ENCODE data around the gene PIK3C2B. TPM values are rescaled to one million over a fixed set of nuclear protein-coding genes. Genes with fewer than 3 reads are reported as not detected.

The PIK3C2B gene
- total RNA-seq, 1 donor from 2014 or later = 62.2 TPM

GRCh38 chr1:204511366-204511765 lies 16.8 kb upstream of the PIK3C2B start:
- Mint-ChIP-seq H3K27ac (no peak overlapping the region), H3K9me3 (ENCODE audit: low read depth) (no peaks in the 10 kb centered on the region), H3K4me3 (ENCODE audit: low read depth) (no peak overlapping the region), H3K36me3 (ENCODE audit: insufficient read depth) (peaks cover under 1% of the 10 kb centered on the region), H3K27me3 (no peaks in the 10 kb centered on the region), H3K4me1 (ENCODE audit: low read depth) (peaks cover 2% of the 10 kb centered on the region)
- no peak for DNase-seq (ENCODE audit: low spot score, unreplicated experiment)
- TF ChIP-seq CTCF (IDR thresholded peaks at IDR 0.05; ENCODE audit: unreplicated experiment) = no peak

DNA sequence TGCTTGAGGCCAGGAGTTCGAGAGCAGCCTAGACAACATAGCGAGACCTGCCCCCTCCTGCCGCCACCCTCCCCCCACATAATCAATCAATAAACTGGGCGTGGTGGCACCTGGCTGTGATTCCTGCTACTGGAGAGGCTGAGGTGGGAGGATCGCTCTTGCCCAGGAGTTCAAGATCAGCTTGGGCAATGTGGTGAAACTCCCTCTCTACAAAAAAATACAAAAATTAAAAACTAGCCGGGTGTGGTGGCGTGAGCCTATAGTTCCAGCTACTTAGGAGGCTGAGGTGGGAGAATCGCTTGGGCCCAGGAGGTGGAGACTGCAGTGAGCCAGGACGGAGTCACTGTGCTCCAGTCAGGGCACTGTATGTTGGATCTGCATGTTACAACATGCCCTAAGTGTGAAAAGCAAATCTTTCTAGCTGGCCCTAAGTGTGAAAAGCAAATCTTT lies 14.6 kb upstream of the PIK3C2B start:
- Mint-ChIP-seq H3K9me3 (ENCODE audit: low read depth) (no peaks in the 10 kb centered on the region), H3K27ac (no peak overlapping the region), H3K4me1 (ENCODE audit: low read depth) (peaks cover 4% of the 10 kb centered on the region), H3K4me3 (ENCODE audit: low read depth) (no peak overlapping the region), H3K27me3 (no peaks in the 10 kb centered on the region), H3K36me3 (ENCODE audit: insufficient read depth) (peaks cover 2% of the 10 kb centered on the region)
- TF ChIP-seq CTCF (IDR thresholded peaks at IDR 0.05; ENCODE audit: unreplicated experiment) = no peak
- no peak for DNase-seq (ENCODE audit: low spot score, unreplicated experiment)

- TF ChIP-seq CTCF (IDR thresholded peaks at IDR 0.05; ENCODE audit: unreplicated experiment) = no peak
- DNase-seq (ENCODE audit: low spot score, unreplicated experiment) = no peak
- Mint-ChIP-seq H3K4me1 (ENCODE audit: low read depth) (peaks cover 16% of the 10 kb centered on the region), H3K27ac (peak overlapping the region; percentile 100), H3K27me3 (no peaks in the 10 kb centered on the region), H3K9me3 (ENCODE audit: low read depth) (no peaks in the 10 kb centered on the region), H3K4me3 (ENCODE audit: low read depth) (peak overlapping the region; percentile 94), H3K36me3 (ENCODE audit: insufficient read depth) (peaks cover 2% of the 10 kb centered on the region)
Measured at GRCh38 chr1:204507317-204508105, 12.9 kb upstream of the PIK3C2B start.

GRCh38 chr1:204506969-204507316 lies 12.3 kb upstream of the PIK3C2B start:
- Mint-ChIP-seq H3K36me3 (ENCODE audit: insufficient read depth) (peaks cover 2% of the 10 kb centered on the region), H3K9me3 (ENCODE audit: low read depth) (no peaks in the 10 kb centered on the region), H3K4me1 (ENCODE audit: low read depth) (peaks cover 16% of the 10 kb centered on the region), H3K27me3 (no peaks in the 10 kb centered on the region), H3K4me3 (ENCODE audit: low read depth) (peak overlapping the region; percentile 94), H3K27ac (peak overlapping the region; percentile 100)
- no peak for TF ChIP-seq CTCF (IDR thresholded peaks at IDR 0.05; ENCODE audit: unreplicated experiment)
- DNase-seq (ENCODE audit: low spot score, unreplicated experiment) = peak; percentile 85

- Mint-ChIP-seq H3K27ac (peak overlapping the region; percentile 100), H3K4me1 (ENCODE audit: low read depth) (peaks cover 16% of the 10 kb centered on the region), H3K9me3 (ENCODE audit: low read depth) (no peaks in the 10 kb centered on the region), H3K27me3 (no peaks in the 10 kb centered on the region), H3K4me3 (ENCODE audit: low read depth) (peak overlapping the region; percentile 94), H3K36me3 (ENCODE audit: insufficient read depth) (peaks cover 2% of the 10 kb centered on the region)
- no peak for TF ChIP-seq CTCF (IDR thresholded peaks at IDR 0.05; ENCODE audit: unreplicated experiment)
- peak; percentile 62 for DNase-seq (ENCODE audit: low spot score, unreplicated experiment)
Measured at GRCh38 chr1:204506201-204506968, 11.8 kb upstream of the PIK3C2B start.

All from progenitor cell of endocrine pancreas (in vitro differentiated cells).